IPS DF 6.9 (cell line): Measurements from ENCODE around the gene SMPD3.

Source experiments
- DNase-seq: peaks from one replicate; pipeline ENCODE4 v3.0.0-alpha.2; 2013; ENCODE audit warnings: low read depth, low spot score
- H3K27ac ChIP-seq: one replicate; pipeline ENCODE4 v1.5.1; 2013; ENCODE audit warnings: low read length, control low read depth
- H3K27me3 ChIP-seq: 2 replicates; pipeline ENCODE4 v1.6.1; 2013; ENCODE audit warnings: mild to moderate bottlenecking, low read length; ENCODE audit not compliant: control insufficient read depth, insufficient read depth
- H3K36me3 ChIP-seq: 2 replicates; pipeline ENCODE4 v1.6.1; 2013; ENCODE audit warnings: low read length; ENCODE audit not compliant: control insufficient read depth, insufficient read depth
- H3K4me1 ChIP-seq: 2 replicates; pipeline ENCODE4 v1.6.1; 2013; ENCODE audit warnings: low read length; ENCODE audit not compliant: control insufficient read depth, insufficient read depth
- H3K4me3 ChIP-seq: 2 replicates; pipeline ENCODE4 v1.5.1; 2013; ENCODE audit warnings: mild to moderate bottlenecking, low read length
- H3K9me3 ChIP-seq: 2 replicates; pipeline ENCODE4 v1.6.1; 2013; ENCODE audit warnings: low read length, inconsistent platforms; ENCODE audit not compliant: control insufficient read depth, insufficient read depth
- WGBS: extraction: QIAGEN DNeasy Blood & Tissue Kit; methylation state at CpG from one replicate; pipeline ENCODE4 v1.1.7; 2013; ENCODE audit warnings: mixed read lengths, missing lambda C conversion rate; ENCODE audit not compliant: insufficient read length, insufficient coverage; 5-methylcytosine and 5-hydroxymethylcytosine counted together

The SMPD3 gene

GRCh38 chr16:68403704-68404103, 44.6 kb downstream of the SMPD3 start:
- H3K4me3 ChIP-seq = no peak overlapping the region
- H3K27ac ChIP-seq = no peak overlapping the region
- WGBS = no CpG with 5 or more reads among the region's 3 CpGs
- H3K4me1 ChIP-seq = peaks cover 3% of the 10 kb centered on the region
- H3K9me3 ChIP-seq = no peaks in the 10 kb centered on the region
- no peak for DNase-seq
- no peaks in the 10 kb centered on the region for H3K36me3 ChIP-seq
- H3K27me3 ChIP-seq = no peaks in the 10 kb centered on the region

DNA sequence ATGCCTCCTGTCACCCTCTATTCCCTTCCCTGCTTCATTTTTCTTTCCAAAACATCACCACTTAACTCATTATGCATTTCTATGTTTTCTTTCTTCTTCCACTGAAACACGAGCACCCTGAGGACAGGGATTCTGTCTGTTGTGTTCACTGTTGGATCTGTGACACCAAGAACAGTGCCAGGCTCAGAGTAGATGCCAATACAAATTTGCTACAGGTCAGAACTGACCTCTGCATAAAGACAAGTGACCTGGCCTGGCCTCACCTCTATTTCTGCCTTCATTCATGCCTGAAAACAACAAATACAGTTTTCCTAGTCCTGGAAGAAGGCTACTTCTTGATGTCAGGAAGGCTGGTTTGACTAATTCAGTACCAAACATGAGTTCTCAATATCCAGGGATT, 45.1 kb downstream of the SMPD3 start:
- no peak for DNase-seq
- Histone ChIP-seq H3K36me3 (no peaks in the 10 kb centered on the region), H3K9me3 (no peaks in the 10 kb centered on the region), H3K27ac (no peak overlapping the region), H3K4me1 (no peaks in the 10 kb centered on the region; the same call in 1 of the 2 replicates), H3K27me3 (no peaks in the 10 kb centered on the region), H3K4me3 (no peak overlapping the region)
- no CpG with 5 or more reads among the region's 1 CpG for WGBS

DNA sequence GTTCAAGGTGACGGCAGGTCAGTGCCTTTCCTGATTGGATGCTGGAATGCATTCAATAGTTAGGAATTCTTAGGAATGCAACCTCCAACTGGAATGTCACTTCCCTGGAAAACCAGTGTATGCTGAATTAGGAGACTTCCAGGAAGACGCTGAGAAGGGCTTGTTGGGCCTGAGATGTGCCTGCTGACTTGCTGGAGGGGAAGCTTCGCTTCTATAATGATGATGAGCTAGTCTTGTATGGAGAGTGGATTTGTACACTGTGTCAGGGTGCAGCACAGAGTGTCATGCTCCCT, 45.6 kb downstream of the SMPD3 start:
- H3K27ac ChIP-seq = no peak overlapping the region
- H3K9me3 ChIP-seq = no peaks in the 10 kb centered on the region
- WGBS = no CpG with 5 or more reads among the region's 3 CpGs
- DNase-seq = no peak
- H3K27me3 ChIP-seq = no peaks in the 10 kb centered on the region
- H3K4me1 ChIP-seq = no peaks in the 10 kb centered on the region; the same call in 1 of the 2 replicates
- no peak overlapping the region for H3K4me3 ChIP-seq
- H3K36me3 ChIP-seq = no peaks in the 10 kb centered on the region

GRCh38 chr16:68401871-68402747, 46.2 kb downstream of the SMPD3 start:
- no CpG with 5 or more reads among the region's 13 CpGs for WGBS
- no peak overlapping the region for H3K4me3 ChIP-seq
- H3K36me3 ChIP-seq = no peaks in the 10 kb centered on the region
- H3K27me3 ChIP-seq = no peaks in the 10 kb centered on the region
- no peak overlapping the region for H3K27ac ChIP-seq
- no peaks in the 10 kb centered on the region for H3K9me3 ChIP-seq
- no peak for DNase-seq
- no peaks in the 10 kb centered on the region; the same call in 1 of the 2 replicates for H3K4me1 ChIP-seq

GRCh38 chr16:68400924-68401460, 47.3 kb downstream of the SMPD3 start:
- no peak overlapping the region for H3K27ac ChIP-seq
- no peak for DNase-seq
- no peaks in the 10 kb centered on the region for H3K27me3 ChIP-seq
- H3K36me3 ChIP-seq = no peaks in the 10 kb centered on the region
- WGBS = 100% methylated on average over 1 of the region's 5 CpGs
- no peak overlapping the region for H3K4me3 ChIP-seq
- no peaks in the 10 kb centered on the region; the same call in 1 of the 2 replicates for H3K4me1 ChIP-seq
- H3K9me3 ChIP-seq = no peaks in the 10 kb centered on the region

GRCh38 chr16:68400083-68400923, 48.0 kb downstream of the SMPD3 start:
- no CpG with 5 or more reads among the region's 5 CpGs for WGBS
- Histone ChIP-seq H3K27me3 (no peaks in the 10 kb centered on the region), H3K9me3 (no peaks in the 10 kb centered on the region), H3K27ac (no peak overlapping the region), H3K36me3 (no peaks in the 10 kb centered on the region), H3K4me1 (no peaks in the 10 kb centered on the region; the same call in 1 of the 2 replicates), H3K4me3 (no peak overlapping the region)
- no peak for DNase-seq

DNA sequence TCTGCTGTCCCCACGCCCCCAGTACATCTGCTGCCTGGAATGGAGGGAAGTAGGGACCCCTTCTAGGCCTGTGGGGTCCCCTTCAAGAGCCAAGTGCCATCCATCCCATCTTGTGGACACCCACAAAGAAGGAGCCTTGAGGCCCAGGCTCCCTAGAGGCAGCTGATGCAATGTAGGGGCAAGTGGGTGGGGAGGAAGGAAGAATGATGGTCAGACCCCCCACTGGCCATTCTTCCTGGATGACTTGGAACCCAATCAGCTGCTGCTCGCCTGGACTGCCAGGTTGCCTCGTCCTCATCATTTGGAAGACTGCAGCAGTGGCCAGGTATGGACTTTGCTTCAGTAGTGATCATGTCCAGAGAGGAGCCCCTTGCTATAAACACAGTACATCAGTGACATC, 48.9 kb downstream of the SMPD3 start:
- no peak for DNase-seq
- Histone ChIP-seq H3K9me3 (no peaks in the 10 kb centered on the region), H3K27ac (no peak overlapping the region), H3K4me3 (no peak overlapping the region), H3K36me3 (no peaks in the 10 kb centered on the region), H3K27me3 (no peaks in the 10 kb centered on the region), H3K4me1 (no peaks in the 10 kb centered on the region; the same call in 1 of the 2 replicates)
- WGBS = no CpG with 5 or more reads among the region's 3 CpGs

DNA sequence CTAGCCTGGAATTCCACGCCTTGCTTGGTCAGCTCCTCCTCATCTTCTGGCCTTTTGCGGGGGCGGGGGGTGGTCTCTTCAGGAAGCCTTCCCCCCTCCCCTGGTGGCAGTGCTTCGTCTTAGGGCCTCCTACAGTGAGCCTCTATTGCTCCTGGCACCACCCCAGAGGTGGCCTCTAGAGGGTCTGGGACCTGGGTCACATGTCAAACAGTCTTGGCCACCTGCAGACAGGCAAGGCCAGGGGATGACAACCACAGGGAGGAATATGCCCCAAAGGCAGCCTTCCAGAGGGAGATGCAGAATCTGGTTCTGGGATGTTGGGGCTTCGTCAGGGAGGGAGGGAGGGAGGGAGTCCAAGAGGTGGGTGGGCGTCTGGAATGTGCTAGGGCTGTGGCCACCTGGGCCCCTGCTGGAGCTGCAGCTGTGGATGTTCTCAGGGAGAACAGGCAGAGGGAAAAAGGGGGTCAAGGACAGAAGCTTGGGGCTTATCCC, 50.6 kb downstream of the SMPD3 start:
- no peak overlapping the region for H3K27ac ChIP-seq
- no peaks in the 10 kb centered on the region for H3K36me3 ChIP-seq
- no peak overlapping the region for H3K4me3 ChIP-seq
- WGBS = no CpG with 5 or more reads among the region's 6 CpGs
- no peak for DNase-seq
- H3K27me3 ChIP-seq = no peaks in the 10 kb centered on the region
- H3K4me1 ChIP-seq = no peaks in the 10 kb centered on the region; the same call in 1 of the 2 replicates
- no peaks in the 10 kb centered on the region for H3K9me3 ChIP-seq

- H3K4me1 ChIP-seq = no peaks in the 10 kb centered on the region; the same call in 1 of the 2 replicates
- H3K36me3 ChIP-seq = no peaks in the 10 kb centered on the region
- H3K27me3 ChIP-seq = no peaks in the 10 kb centered on the region
- DNase-seq = no peak
- no peak overlapping the region for H3K4me3 ChIP-seq
- no peaks in the 10 kb centered on the region for H3K9me3 ChIP-seq
- H3K27ac ChIP-seq = no peak overlapping the region
- WGBS = no CpG with 5 or more reads among the region's 6 CpGs
Observed at GRCh38 chr16:68396481-68396880, 51.8 kb downstream of the SMPD3 start.

DNA sequence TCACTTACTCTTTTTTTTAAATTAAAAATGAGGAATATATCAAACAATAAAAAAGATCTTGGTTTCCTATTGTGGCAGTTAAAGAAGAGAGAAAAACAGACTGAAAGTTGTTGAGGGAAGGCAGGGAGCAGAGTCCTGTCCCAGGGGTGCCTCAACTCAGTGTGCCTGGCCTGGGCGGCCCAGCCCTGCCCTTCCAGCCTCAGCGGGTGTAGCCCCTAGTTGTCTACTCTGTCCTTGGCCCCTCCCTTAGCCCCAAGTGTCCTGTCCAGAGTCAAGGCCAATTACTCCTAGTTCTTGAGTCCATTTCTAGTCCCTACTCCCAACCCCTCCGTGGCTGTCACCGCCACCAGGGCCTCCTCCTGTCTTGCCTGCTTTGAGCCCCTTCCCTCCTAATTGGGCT, 52.5 kb downstream of the SMPD3 start:
- H3K36me3 ChIP-seq = no peaks in the 10 kb centered on the region
- no CpG with 5 or more reads among the region's 4 CpGs for WGBS
- no peaks in the 10 kb centered on the region for H3K9me3 ChIP-seq
- no peaks in the 10 kb centered on the region; the same call in 1 of the 2 replicates for H3K4me1 ChIP-seq
- no peak overlapping the region for H3K27ac ChIP-seq
- DNase-seq = no peak
- H3K4me3 ChIP-seq = no peak overlapping the region
- H3K27me3 ChIP-seq = no peaks in the 10 kb centered on the region
